ENCODE measurements around the gene PRSS50. TPM values are rescaled to one million over a fixed set of nuclear protein-coding genes. Genes with fewer than 3 reads are reported as not detected.

The PRSS50 gene
- polyA plus RNA-seq, 1 experiment = not detected

DNA sequence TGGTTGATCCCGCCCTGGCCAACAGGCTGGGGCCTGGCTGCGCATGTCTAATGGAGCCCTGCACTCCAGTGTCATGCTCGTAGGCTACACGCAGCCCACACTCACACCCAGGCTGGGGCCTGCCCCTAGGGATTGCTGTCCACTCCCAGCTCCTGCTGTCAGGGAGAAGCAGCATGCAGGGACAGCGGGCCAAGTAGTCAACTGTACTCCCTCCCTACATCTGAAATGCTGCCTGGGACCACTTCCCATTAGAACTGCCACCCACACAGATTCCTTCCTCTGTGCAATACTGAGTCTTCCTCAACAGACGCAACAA is 40.3 kb downstream of the PRSS50 start:
- Histone ChIP-seq H3K27ac (ENCODE audit: low read depth, low read length) (no peak overlapping the region), H3K27me3 (ENCODE audit: control insufficient read depth, insufficient read depth, low read length) (peaks cover 17% of the 10 kb centered on the region), H3K4me3 (ENCODE audit: low read depth, low read length) (no peak overlapping the region), H3K9me3 (ENCODE audit: control insufficient read depth, insufficient read depth, low read length) (no peaks in the 10 kb centered on the region)
- CTCF ChIA-PET = no interaction called here
- no peak for DNase-seq (ENCODE audit: low read depth, low spot score)
- POLR2A ChIA-PET = no interaction called here
- TF ChIP-seq, protein P1, sequence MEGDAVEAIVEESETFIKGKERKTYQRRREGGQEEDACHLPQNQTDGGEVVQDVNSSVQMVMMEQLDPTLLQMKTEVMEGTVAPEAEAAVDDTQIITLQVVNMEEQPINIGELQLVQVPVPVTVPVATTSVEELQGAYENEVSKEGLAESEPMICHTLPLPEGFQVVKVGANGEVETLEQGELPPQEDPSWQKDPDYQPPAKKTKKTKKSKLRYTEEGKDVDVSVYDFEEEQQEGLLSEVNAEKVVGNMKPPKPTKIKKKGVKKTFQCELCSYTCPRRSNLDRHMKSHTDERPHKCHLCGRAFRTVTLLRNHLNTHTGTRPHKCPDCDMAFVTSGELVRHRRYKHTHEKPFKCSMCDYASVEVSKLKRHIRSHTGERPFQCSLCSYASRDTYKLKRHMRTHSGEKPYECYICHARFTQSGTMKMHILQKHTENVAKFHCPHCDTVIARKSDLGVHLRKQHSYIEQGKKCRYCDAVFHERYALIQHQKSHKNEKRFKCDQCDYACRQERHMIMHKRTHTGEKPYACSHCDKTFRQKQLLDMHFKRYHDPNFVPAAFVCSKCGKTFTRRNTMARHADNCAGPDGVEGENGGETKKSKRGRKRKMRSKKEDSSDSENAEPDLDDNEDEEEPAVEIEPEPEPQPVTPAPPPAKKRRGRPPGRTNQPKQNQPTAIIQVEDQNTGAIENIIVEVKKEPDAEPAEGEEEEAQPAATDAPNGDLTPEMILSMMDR (IDR thresholded peaks at IDR 0.05; ENCODE audit: low read depth, low read length) = no peak

- H3K27ac ChIP-seq (ENCODE audit: low read depth, low read length) = no peak overlapping the region
- H3K27me3 ChIP-seq (ENCODE audit: control insufficient read depth, insufficient read depth, low read length) = peaks cover 13% of the 10 kb centered on the region
- H3K4me3 ChIP-seq (ENCODE audit: low read depth, low read length) = no peak overlapping the region
- TF ChIP-seq, protein P1 (IDR thresholded peaks at IDR 0.05; ENCODE audit: low read depth, low read length) = no peak
- ChIA-PET POLR2A (no interaction called here), CTCF (interaction anchor here (1.4 kb wide), 1 partner anchor 188 kb away, joined by 3 read pairs; no protein-coding TSS in a partner anchor)
- no peak for DNase-seq (ENCODE audit: low read depth, low spot score)
- no peaks in the 10 kb centered on the region for H3K9me3 ChIP-seq (ENCODE audit: control insufficient read depth, insufficient read depth, low read length)
These were observed 40.9 kb downstream of the PRSS50 start for GRCh38 chr3:46676601-46677410.

DNA sequence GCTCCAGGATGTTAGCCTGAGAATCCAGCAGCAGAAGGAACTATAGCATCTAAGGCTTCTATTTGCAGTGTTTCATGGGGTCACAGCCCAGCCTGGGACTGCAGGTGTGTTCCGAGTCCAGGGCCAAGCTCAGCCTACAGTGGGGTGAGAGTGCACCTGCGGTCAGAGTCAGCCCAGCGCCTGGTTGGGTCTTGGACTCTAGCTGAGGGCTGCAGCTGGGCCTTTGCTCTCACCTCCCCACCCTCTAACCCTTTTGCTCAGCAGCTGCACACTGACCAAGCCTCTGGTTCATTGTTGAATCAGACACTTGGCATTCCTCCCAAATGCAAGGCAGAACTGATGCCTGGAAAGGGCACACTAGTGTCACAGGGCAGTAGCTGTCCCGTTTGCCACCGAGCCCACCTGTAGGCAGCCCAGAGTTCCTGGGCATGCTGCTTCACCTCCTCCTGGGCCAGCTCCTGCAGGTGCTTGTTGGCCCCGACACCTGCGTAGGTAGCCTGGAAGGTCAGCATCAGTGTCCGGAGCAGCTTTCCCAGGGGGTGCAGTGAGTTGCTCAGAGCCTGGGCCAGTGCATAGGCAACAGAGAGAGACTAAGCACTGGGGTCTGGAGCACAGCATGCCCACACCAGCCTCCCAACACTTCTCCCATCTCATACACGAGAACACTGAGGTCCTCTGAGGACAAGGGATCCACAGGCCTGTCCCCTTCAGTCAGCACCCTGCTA is 41.7 kb downstream of the PRSS50 start:
- ChIA-PET CTCF (interaction anchor here (1.4 kb wide), 1 partner anchor 187 kb away, joined by 3 read pairs; no protein-coding TSS in a partner anchor), POLR2A (no interaction called here)
- no peak for DNase-seq (ENCODE audit: low read depth, low spot score)
- Histone ChIP-seq H3K27me3 (ENCODE audit: control insufficient read depth, insufficient read depth, low read length) (peaks cover 9% of the 10 kb centered on the region), H3K27ac (ENCODE audit: low read depth, low read length) (no peak overlapping the region), H3K9me3 (ENCODE audit: control insufficient read depth, insufficient read depth, low read length) (no peaks in the 10 kb centered on the region), H3K4me3 (ENCODE audit: low read depth, low read length) (no peak overlapping the region)
- TF ChIP-seq, protein P1 (IDR thresholded peaks at IDR 0.05; ENCODE audit: low read depth, low read length) = no peak

GRCh38 chr3:46675426-46675825 is 42.2 kb downstream of the PRSS50 start:
- Histone ChIP-seq H3K4me3 (ENCODE audit: low read depth, low read length) (no peak overlapping the region), H3K27ac (ENCODE audit: low read depth, low read length) (no peak overlapping the region), H3K9me3 (ENCODE audit: control insufficient read depth, insufficient read depth, low read length) (no peaks in the 10 kb centered on the region), H3K27me3 (ENCODE audit: control insufficient read depth, insufficient read depth, low read length) (peaks cover 9% of the 10 kb centered on the region)
- ChIA-PET POLR2A (no interaction called here), CTCF (interaction anchor here (1.4 kb wide), 1 partner anchor 186 kb away, joined by 3 read pairs; no protein-coding TSS in a partner anchor)
- no peak for DNase-seq (ENCODE audit: low read depth, low spot score)
- TF ChIP-seq, protein P1 (IDR thresholded peaks at IDR 0.05; ENCODE audit: low read depth, low read length) = no peak

All from AG04450 (cell line).